Posterior vena cava (tissue), 2 donors: ENCODE data around the gene C3orf49. TPM values are rescaled to one million over a fixed set of nuclear protein-coding genes. Genes with fewer than 3 reads are reported as not detected.

ENCODE experiments used
- DNase-seq: peaks from one replicate; pipeline ENCODE4 v3.0.0-alpha.2; 2020; ENCODE audit warnings: low spot score
- intact Hi-C, 2 donors: fragments of 100-400 bp; cut with DNase I; formaldehyde crosslinking; loops; one replicate each; pipeline versions ENCODE4 v1.14.1 to v1.14.2; 2022 to 2023
- total RNA-seq, 2 donors: library from RNA; stranded (reverse); fragmentation: NEBNext Ultra II Directional; extraction: Animal tissue kit (Norgen Biotek cat#: 25700); gene quantifications; one replicate each; pipeline ENCODE4 v1.2.1, GENCODE V29; 2021
- donor health status: DM: yes; HTN: yes; CAD: no.
- donor health status: DM: yes; HTN: yes; CAD: no.

The C3orf49 gene
- total RNA-seq, 2 donors from 2014 or later, result not detected

GRCh38 chr3:63875510-63875909 lies 56.4 kb downstream of the C3orf49 start:
- DNase-seq, result no peak
- intact Hi-C loops, result no loop called here

GRCh38 chr3:63876260-63876659 lies 57.2 kb downstream of the C3orf49 start:
- intact Hi-C loops, result no loop called here
- no peak for DNase-seq

GRCh38 chr3:63877737-63878393 lies 58.8 kb downstream of the C3orf49 start:
- intact Hi-C loops, result no loop called here
- no peak for DNase-seq

GRCh38 chr3:63878394-63879060 lies 59.4 kb downstream of the C3orf49 start:
- intact Hi-C loops, result no loop called here
- DNase-seq, result no peak

GRCh38 chr3:63880653-63881052 lies 61.6 kb downstream of the C3orf49 start:
- intact Hi-C loops, result no loop called here
- DNase-seq, result no peak

- no peak for DNase-seq
- intact Hi-C loops, result no loop called here
Measured at GRCh38 chr3:63886858-63887257, 67.8 kb downstream of the C3orf49 start.

- no peak for DNase-seq
- intact Hi-C loops, result no loop called here
Measured at GRCh38 chr3:63891518-63891917, 72.4 kb downstream of the C3orf49 start.

GRCh38 chr3:63892773-63893352 lies 73.8 kb downstream of the C3orf49 start:
- intact Hi-C loops, result no loop called here
- no peak for DNase-seq

GRCh38 chr3:63895422-63896189 lies 76.5 kb downstream of the C3orf49 start:
- no peak for DNase-seq
- intact Hi-C loops, result no loop called here

- no peak for DNase-seq
- intact Hi-C loops, result no loop called here
Measured at GRCh38 chr3:63896332-63897030, 77.4 kb downstream of the C3orf49 start.

Other genes starting within 250 kb of the C3orf49 start
- gene SNTN, start 166.6 kb upstream of the C3orf49 start, total RNA-seq, result not detected
- gene THOC7, start 44.5 kb downstream of the C3orf49 start, total RNA-seq, result 10 to 100 TPM; 69.7 to 74.3 TPM
- 10 to 100 TPM; 25.5 to 31.0 TPM for gene ATXN7, start 44.6 kb downstream of the C3orf49 start, total RNA-seq
- not detected for gene SCAANT1, start 93.1 kb downstream of the C3orf49 start, total RNA-seq
- 10 to 100 TPM; 53.3 to 62.7 TPM for gene PSMD6, start 204.2 kb downstream of the C3orf49 start, total RNA-seq